Motor neuron (in vitro differentiated cells): ENCODE data around the gene HTT-AS. TPM values are rescaled to one million over a fixed set of nuclear protein-coding genes. Genes with fewer than 3 reads are reported as not detected.
"Not testable (repeated sequence)": the region's sequence is repeated elsewhere in the genome, so short reads cannot be mapped to it uniquely, and the experiment has no call there.

ENCODE experiments used
- ATAC-seq, 8 experiments: fragments of 200-7000 bp; cut with Tn5 transposase; replicated peaks in 6 of 8; 2 replicates each; pipeline ENCODE4 v1.8.0; 2021; ENCODE audit warnings: mild to moderate bottlenecking in 8 of 8, moderate library complexity in 8 of 8
- H3K27ac ChIP-seq, 2 donors: fragments of 250-450 bp; sonication (Bioruptor Pico); 2 replicates each; pipeline ENCODE4 v1.9.0; 2021; ENCODE audit warnings: antibody characterized with exemption in 2 of 2, mild to moderate bottlenecking in 2 of 2, moderate library complexity in 1 of 2
- H3K4me1 ChIP-seq, 2 donors: fragments of 250-450 bp; sonication (Bioruptor Pico); replicated peaks in 1 of 2; 2 replicates each; pipeline ENCODE4 v1.6.1; 2021; ENCODE audit warnings: antibody characterized with exemption in 2 of 2, mild to moderate bottlenecking in 2 of 2, moderate library complexity in 1 of 2
- H3K4me3 ChIP-seq, 5 donors: fragments of 250-450 bp; sonication (Bioruptor Pico); 2 replicates each; pipeline ENCODE4 v1.9.0; 2021; ENCODE audit warnings: antibody characterized with exemption in 5 of 5, mild to moderate bottlenecking in 5 of 5, moderate library complexity in 4 of 5
- WGBS, 10 experiments: fragments of 450-650 bp; shearing (Covaris generic); methylation state at CpG; one replicate each; pipeline ENCODE4 v1.0.0; 2022; 5-methylcytosine and 5-hydroxymethylcytosine counted together
- in situ Hi-C, 9 experiments: fragments of 400-800 bp; cut with MboI; loops; one replicate each; pipeline ENCODE4 v1.15.0; 2021; ENCODE audit warnings: low sequenced_read_pairs in 9 of 9, low pct_unique_long_range_greater_than_20kb in 2 of 9; ENCODE audit not compliant: unreplicated experiment in 9 of 9
- total RNA-seq, 8 experiments: library from RNA; unstranded; fragments of 300-600 nt; gene quantifications; 2 replicates each; pipeline versions ENCODE4 v1.2.3 to v1.2.4, GENCODE V29; 2022

The HTT-AS gene
- total RNA-seq, 8 experiments from 2014 or later = not detected

GRCh38 chr4:3111461-3111860, 37.1 kb upstream of the HTT-AS start:
- H3K27ac ChIP-seq = no peak overlapping the region
- H3K4me1 ChIP-seq = no peaks in the 10 kb centered on the region
- 23 to 93% (median 82%) methylated on average over 1 to 5 of the region's 5 CpGs; no CpG with 5 or more reads in 4 of the 10 experiments for WGBS, 10 experiments
- in situ Hi-C loops = no loop called here
- no peak for ATAC-seq
- H3K4me3 ChIP-seq = no peak overlapping the region

GRCh38 chr4:3108211-3108610, 33.9 kb upstream of the HTT-AS start:
- no peak overlapping the region for H3K4me3 ChIP-seq
- H3K4me1 ChIP-seq = no peaks in the 10 kb centered on the region
- no peak overlapping the region for H3K27ac ChIP-seq
- in situ Hi-C loops = no loop called here
- WGBS, 10 experiments = 63 to 100% (median 93%) methylated on average over 1 to 3 of the region's 3 CpGs
- no peak for ATAC-seq

- Histone ChIP-seq H3K27ac (no peak overlapping the region), H3K4me3 (no peak overlapping the region), H3K4me1 (no peaks in the 10 kb centered on the region)
- WGBS, 10 experiments = 58 to 100% (median 93%) methylated on average over 1 to 6 of the region's 6 CpGs; no CpG with 5 or more reads in 1 of the 10 experiments
- ATAC-seq = no peak
- in situ Hi-C loops = no loop called here
Observed at GRCh38 chr4:3107691-3108121, 33.4 kb upstream of the HTT-AS start.

GRCh38 chr4:3107271-3107670, 32.9 kb upstream of the HTT-AS start:
- Histone ChIP-seq H3K4me1 (no peaks in the 10 kb centered on the region), H3K4me3 (no peak overlapping the region), H3K27ac (no peak overlapping the region)
- in situ Hi-C loops = no loop called here
- ATAC-seq = no peak
- 46 to 100% (median 83%) methylated on average over 1 to 4 of the region's 5 CpGs; no CpG with 5 or more reads in 3 of the 10 experiments for WGBS, 10 experiments

GRCh38 chr4:3106339-3107186, 32.2 kb upstream of the HTT-AS start:
- Histone ChIP-seq H3K4me3 (no peak overlapping the region), H3K27ac (no peak overlapping the region), H3K4me1 (no peaks in the 10 kb centered on the region)
- ATAC-seq = peak; percentile 100
- in situ Hi-C loops = no loop called here
- 0 to 20% (median 9%) methylated on average over 1 to 7 of the region's 7 CpGs for WGBS, 10 experiments

- 8 to 100% (median 90%) methylated on average over 1 to 2 of the region's 2 CpGs; no CpG with 5 or more reads in 1 of the 10 experiments for WGBS, 10 experiments
- Histone ChIP-seq H3K4me3 (no peak overlapping the region), H3K27ac (no peak overlapping the region), H3K4me1 (no peaks in the 10 kb centered on the region)
- in situ Hi-C loops = no loop called here
- ATAC-seq = no peak
Observed at GRCh38 chr4:3098346-3098745, 24.0 kb upstream of the HTT-AS start.

GRCh38 chr4:3096202-3096601, 21.9 kb upstream of the HTT-AS start:
- Histone ChIP-seq H3K4me3 (no peak overlapping the region), H3K4me1 (no peaks in the 10 kb centered on the region), H3K27ac (no peak overlapping the region)
- WGBS, 10 experiments = 67 to 100% (median 91%) methylated on average over 1 to 3 of the region's 3 CpGs; no CpG with 5 or more reads in 1 of the 10 experiments
- peak in 2 of 8 experiments; percentile 70 to 83 for ATAC-seq
- in situ Hi-C loops = no loop called here

GRCh38 chr4:3094701-3095100, 20.4 kb upstream of the HTT-AS start:
- 100% methylated on average over 4 of the region's 28 CpGs; no CpG with 5 or more reads in 9 of the 10 experiments for WGBS, 10 experiments
- not testable (repeated sequence) for H3K4me1 ChIP-seq

GRCh38 chr4:3091464-3091863, 17.1 kb upstream of the HTT-AS start:
- no peak overlapping the region for H3K27ac ChIP-seq
- in situ Hi-C loops = no loop called here
- no peak overlapping the region for H3K4me3 ChIP-seq
- WGBS, 10 experiments = 72 to 80% (median 74%) methylated on average over 4 to 5 of the region's 5 CpGs; no CpG with 5 or more reads in 2 of the 10 experiments
- ATAC-seq = no peak
- H3K4me1 ChIP-seq = no peaks in the 10 kb centered on the region

More at GRCh38 chr4:3094701-3095100, 20.4 kb upstream of the HTT-AS start:
- in situ Hi-C loops, ATAC-seq, H3K4me3 ChIP-seq, H3K27ac ChIP-seq: not testable (repeated sequence)

- Histone ChIP-seq H3K27ac (no peak overlapping the region), H3K4me3 (no peak overlapping the region), H3K4me1 (no peaks in the 10 kb centered on the region)
- ATAC-seq = peak in 3 of 8 experiments; percentile 88 to 91 (median 89)
- in situ Hi-C loops = no loop called here
- 72 to 100% (median 87%) methylated on average over 1 to 4 of the region's 4 CpGs; no CpG with 5 or more reads in 1 of the 10 experiments for WGBS, 10 experiments
Observed at GRCh38 chr4:3087115-3087797, 12.9 kb upstream of the HTT-AS start.

- H3K4me3 ChIP-seq = no peak overlapping the region
- WGBS, 10 experiments = 0 to 100% (median 99%) methylated on average over 1 to 10 of the region's 10 CpGs
- in situ Hi-C loops = no loop called here
- H3K4me1 ChIP-seq = no peaks in the 10 kb centered on the region
- H3K27ac ChIP-seq = no peak overlapping the region
- ATAC-seq = no peak
Observed at GRCh38 chr4:3085948-3086670, 11.8 kb upstream of the HTT-AS start.

GRCh38 chr4:3083732-3084131, 9.4 kb upstream of the HTT-AS start:
- H3K4me3 ChIP-seq = no peak overlapping the region
- ATAC-seq = no peak
- H3K4me1 ChIP-seq = no peaks in the 10 kb centered on the region
- in situ Hi-C loops = no loop called here
- 0% methylated on average over 1 of the region's 1 CpG; no CpG with 5 or more reads in 6 of the 10 experiments for WGBS, 10 experiments
- no peak overlapping the region for H3K27ac ChIP-seq
